IPS DF 19.7 (cell line): ENCODE data around the gene TRAK2.

ENCODE experiments used
- DNase-seq: peaks from one replicate; pipeline ENCODE4 v3.0.0-alpha.2; 2013; ENCODE audit warnings: low read depth, low spot score

Gene TRAK2

GRCh38 chr2:201361078-201361733, 90.1 kb downstream of the TRAK2 start:
- DNase-seq: no peak

- DNase-seq: no peak
Measured at GRCh38 chr2:201360256-201360655, 91.0 kb downstream of the TRAK2 start.

DNA sequence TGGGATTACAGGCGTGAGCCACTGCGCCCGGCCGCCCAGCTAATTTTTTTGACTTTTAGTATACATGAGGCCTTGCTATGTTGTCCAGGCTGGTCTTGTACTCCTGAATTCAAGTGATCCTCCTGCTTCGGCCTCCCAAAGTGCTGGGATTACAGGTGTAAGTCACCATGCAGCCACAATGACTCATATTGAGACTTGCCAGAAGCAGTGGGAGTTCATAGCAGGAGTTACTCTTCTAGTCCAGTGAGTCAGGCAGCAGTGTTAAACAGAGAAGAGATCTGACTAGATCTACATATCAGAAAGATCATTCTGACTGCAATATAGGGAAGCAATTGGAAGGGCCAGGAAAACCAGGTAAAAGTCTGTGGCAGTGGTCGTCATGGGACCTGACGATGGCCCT, 92.6 kb downstream of the TRAK2 start:
- no peak for DNase-seq

GRCh38 chr2:201357221-201357620, 94.0 kb downstream of the TRAK2 start, which contains the start of gene FLACC1:
TSS of gene FLACC1 (minus strand) at chr2:201357345. CDS start at chr2:201351404, 5,941 bp downstream.
- no peak for DNase-seq

DNA sequence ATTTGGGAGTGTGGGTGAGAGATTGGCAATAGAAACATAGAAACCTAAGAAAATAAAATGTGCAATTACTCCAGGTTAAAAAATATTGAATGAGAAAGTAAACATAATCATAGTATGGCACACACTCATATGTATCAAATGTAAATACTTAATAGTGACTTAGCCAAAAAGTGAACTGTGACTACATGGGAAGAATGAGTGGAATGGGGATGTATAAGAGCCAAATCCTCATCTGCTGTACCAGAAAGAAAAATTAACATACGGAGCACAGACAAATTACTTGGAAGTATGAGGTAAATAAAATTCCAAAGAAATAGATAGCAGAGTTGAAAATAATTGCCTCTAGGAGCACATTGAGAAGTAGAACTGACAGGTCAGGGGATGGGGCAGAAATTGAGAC, 98.1 kb downstream of the TRAK2 start:
- no peak for DNase-seq

GRCh38 chr2:201350879-201351278, 100.4 kb downstream of the TRAK2 start:
- no peak for DNase-seq

GRCh38 chr2:201349601-201350000, 101.7 kb downstream of the TRAK2 start:
- DNase-seq: no peak

GRCh38 chr2:201348758-201349157, 102.5 kb downstream of the TRAK2 start:
- DNase-seq: no peak

DNA sequence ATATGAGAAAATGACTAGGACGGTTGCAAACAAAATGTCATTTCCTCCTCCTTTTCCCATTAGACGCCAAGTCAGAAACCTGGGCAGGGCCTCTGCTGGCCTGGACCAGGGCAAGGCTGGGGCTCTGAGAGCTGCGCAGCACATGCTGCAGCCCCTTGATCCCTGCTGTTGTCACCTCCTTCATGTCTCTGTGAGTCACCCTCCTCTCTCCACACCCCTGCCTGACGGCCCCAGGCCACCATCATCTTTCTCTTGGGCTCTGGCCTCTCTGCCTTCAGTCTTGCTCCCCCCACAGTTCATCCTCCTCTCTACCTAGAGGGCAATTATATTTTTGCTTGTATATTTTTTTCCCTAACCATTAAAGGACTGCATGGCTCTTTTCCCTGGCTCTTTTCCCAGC, 104.1 kb downstream of the TRAK2 start:
- DNase-seq: no peak

DNA sequence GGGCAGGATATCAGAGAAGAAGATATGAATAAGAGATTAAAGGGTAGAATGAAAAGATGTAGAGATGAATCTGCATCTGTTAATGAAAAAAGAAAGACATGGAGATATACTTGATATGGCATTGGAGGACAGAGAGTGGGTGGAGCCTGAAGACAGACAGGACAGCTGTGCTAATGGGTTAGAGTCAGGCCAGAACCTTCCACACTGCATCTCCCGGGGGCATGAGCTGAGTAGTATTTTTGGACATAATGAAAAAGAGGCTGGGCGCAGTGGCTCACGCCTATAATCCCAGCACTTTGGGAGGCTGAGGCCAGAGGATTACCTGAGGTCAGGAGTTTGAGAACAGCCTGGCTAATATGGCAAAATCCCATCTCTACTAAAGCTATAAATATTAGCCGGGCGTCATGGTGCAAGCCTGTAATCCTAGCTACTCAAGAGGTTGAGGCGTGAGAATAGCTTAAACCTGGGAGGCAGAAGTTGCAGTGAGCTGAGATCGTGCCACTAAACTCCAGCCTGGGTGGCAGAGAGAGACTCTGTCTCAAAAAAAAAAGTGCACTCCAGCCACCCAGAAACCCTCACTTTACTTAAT, 105.5 kb downstream of the TRAK2 start:
- DNase-seq: no peak

GRCh38 chr2:201344663-201345366, 106.4 kb downstream of the TRAK2 start:
- DNase-seq: no peak

DNA sequence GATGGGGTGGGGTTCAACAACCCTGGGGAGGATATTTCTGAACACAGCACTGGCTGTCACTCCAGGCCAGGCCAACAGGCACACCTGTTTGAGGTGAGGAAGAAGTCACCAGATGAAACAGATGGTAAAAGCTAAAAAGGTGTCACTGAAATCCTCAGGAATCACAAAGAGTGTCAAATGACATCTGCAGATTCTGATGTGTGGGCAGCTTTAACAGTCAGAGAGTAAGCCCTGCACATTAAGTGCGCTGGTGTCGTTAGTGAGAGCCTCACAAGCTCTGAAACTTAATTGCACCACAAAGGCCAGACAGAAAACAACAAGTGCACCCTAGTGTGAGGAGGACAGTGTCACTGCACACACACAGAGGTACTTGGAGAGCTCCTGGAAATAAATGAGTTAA, 107.7 kb downstream of the TRAK2 start:
- DNase-seq: no peak

DNA sequence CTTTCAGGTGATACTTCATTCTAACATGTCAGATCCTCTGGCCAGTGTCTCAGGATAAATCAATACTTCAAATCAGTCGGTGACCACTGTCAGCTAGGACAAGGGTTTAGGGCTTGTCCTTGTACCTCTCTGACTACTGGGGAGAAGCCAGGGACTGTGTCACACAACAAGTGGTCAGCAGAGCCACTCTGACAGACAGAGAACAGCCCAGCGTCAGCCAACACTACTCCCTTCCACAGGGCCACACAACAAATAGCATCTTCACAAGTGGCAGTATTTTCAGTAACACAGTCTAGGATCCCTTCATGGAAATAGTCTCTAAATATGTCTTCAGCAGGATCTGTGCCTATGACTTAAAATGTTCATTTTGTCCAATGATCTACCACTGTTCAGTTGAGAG, 108.3 kb downstream of the TRAK2 start:
- DNase-seq: no peak

GRCh38 chr2:201329409-201329808, 121.8 kb downstream of the TRAK2 start:
- no peak for DNase-seq

DNA sequence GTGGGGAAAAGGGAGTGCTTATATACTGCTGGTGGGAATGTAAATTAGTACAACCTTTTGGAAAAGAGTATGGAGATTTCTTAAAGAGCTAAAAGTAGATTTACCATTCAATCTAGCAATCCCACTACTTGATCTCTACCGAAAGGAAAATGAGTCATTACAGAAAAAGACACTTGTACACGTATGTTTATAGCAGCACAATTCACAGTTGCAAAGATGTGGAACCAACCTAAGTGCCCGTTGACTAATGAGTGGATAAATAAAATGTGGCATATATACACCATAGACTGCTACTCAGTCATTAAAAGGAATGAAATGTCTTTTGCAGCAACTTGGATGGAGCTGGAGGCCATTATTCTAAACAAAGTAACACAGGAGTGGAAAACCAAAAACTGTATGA, 123.6 kb downstream of the TRAK2 start:
- no peak for DNase-seq
